Thyroid gland (tissue), 4 donors: ENCODE data around the gene SQSTM1. TPM values are rescaled to one million over a fixed set of nuclear protein-coding genes. Genes with fewer than 3 reads are reported as not detected.
A peak's percentile ranks its signal among the peaks of the same experiment; 100 is the strongest.

Source experiments
- DNase-seq, 2 donors: peaks; one replicate each; pipeline ENCODE4 v3.0.0-alpha.2; 2019
- H3K27ac ChIP-seq, 3 donors: fragments of 200-600 bp; sonication (generic); 1 replicate in 2 of 3; 2 replicates in 1 of 3; pipeline ENCODE4 v1.5.1; 2016 to 2019; ENCODE audit warnings: mild to moderate bottlenecking in 1 of 3, moderate library complexity in 1 of 3
- H3K27me3 ChIP-seq: fragments of 200-600 bp; sonication (generic); one replicate; pipeline ENCODE4 v1.5.1; 2019
- H3K36me3 ChIP-seq, 2 donors: fragments of 200-600 bp; sonication (generic); one replicate each; pipeline ENCODE4 v1.5.1; 2016 to 2019
- H3K4me1 ChIP-seq, 2 donors: fragments of 200-600 bp; sonication (generic); one replicate each; pipeline ENCODE4 v1.5.1; 2017 to 2019
- H3K4me3 ChIP-seq, 3 donors: fragments of 200-600 bp; sonication (generic); replicated peaks in 1 of 3; 1 replicate in 2 of 3; 2 replicates in 1 of 3; pipeline ENCODE4 v1.5.1; 2016; ENCODE audit warnings: mild to moderate bottlenecking in 1 of 3
- H3K9me3 ChIP-seq: fragments of 200-600 bp; sonication (generic); one replicate; pipeline ENCODE4 v1.5.1; 2017
- POLR2A ChIP-seq, 2 donors: fragments of 450-650 bp; IDR thresholded peaks; one replicate each; pipeline ENCODE4 v1.6.1; 2017; ENCODE audit warnings: antibody characterized with exemption in 2 of 2, mild to moderate bottlenecking in 2 of 2, moderate library complexity in 1 of 2
- whole genome bisulfite sequencing, 2 donors: methylation state at CpG; one replicate each; pipeline ENCODE4 v1.1.5; 2017; 5-methylcytosine and 5-hydroxymethylcytosine counted together
- intact Hi-C: fragments of 100-400 bp; cut with DNase I; formaldehyde crosslinking; loops from one replicate; pipeline ENCODE4 v1.15.1; 2023
- total RNA-seq, 4 donors: library from RNA; depleted of rRNA; stranded (reverse); fragments of >200 nt; gene quantifications; one replicate each; pipeline ENCODE4 v1.2.3, GENCODE V29; 2016
- TF ChIP-seq, protein P1 (sequence below), 6 experiments: fragments of 200-600 bp in 3 of 6; fragments of 450-650 bp in 3 of 6; sonication (generic) in 3 of 6; IDR thresholded peaks; one replicate each; pipeline ENCODE4 v1.5.1; 2016 to 2019; ENCODE audit warnings: antibody characterized with exemption in 6 of 6, mild to moderate bottlenecking in 2 of 6, inconsistent platforms in 1 of 6, moderate library complexity in 1 of 6

SQSTM1 gene
- total RNA-seq, 4 donors from 2014 or later: 649 to 1,146 (median 971) TPM

DNA sequence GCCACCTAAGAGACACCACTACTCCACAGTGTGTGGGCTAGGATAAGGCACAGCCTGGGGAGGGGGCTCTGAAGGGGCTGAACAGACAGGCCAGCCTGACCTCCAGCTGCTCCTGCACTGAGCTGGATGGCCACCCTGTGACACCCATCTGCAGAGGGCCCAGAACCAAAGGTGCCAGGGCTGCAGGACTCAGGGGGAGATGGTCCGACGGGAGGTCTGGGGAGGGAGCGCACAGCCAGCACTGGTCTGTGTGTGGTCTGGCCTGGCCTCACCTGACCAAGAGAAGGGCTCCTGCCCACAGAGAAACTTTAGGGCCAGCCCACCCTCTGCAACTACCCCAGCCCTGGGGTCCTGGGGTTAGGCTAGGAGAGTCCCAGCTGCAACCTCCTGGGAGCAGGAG is 26.1 kb upstream of the SQSTM1 start:
- peaks cover 20 to 24% of the 10 kb centered on the region in 2 donors for H3K36me3 ChIP-seq
- peak in 1 of 2 donors; percentile 3 for DNase-seq
- intact Hi-C loops: no loop called here
- H3K4me3 ChIP-seq: no peak overlapping the region
- H3K27ac ChIP-seq: peak overlapping the region in 2 of 3 donors; percentile 73 to 90
- H3K9me3 ChIP-seq: no peaks in the 10 kb centered on the region
- peaks cover 27 to 49% of the 10 kb centered on the region in 2 donors for H3K4me1 ChIP-seq
- WGBS, 2 donors: 82 to 89% methylated on average over 3 of the region's 3 CpGs
- no peaks in the 10 kb centered on the region for H3K27me3 ChIP-seq
- TF ChIP-seq, protein P1, sequence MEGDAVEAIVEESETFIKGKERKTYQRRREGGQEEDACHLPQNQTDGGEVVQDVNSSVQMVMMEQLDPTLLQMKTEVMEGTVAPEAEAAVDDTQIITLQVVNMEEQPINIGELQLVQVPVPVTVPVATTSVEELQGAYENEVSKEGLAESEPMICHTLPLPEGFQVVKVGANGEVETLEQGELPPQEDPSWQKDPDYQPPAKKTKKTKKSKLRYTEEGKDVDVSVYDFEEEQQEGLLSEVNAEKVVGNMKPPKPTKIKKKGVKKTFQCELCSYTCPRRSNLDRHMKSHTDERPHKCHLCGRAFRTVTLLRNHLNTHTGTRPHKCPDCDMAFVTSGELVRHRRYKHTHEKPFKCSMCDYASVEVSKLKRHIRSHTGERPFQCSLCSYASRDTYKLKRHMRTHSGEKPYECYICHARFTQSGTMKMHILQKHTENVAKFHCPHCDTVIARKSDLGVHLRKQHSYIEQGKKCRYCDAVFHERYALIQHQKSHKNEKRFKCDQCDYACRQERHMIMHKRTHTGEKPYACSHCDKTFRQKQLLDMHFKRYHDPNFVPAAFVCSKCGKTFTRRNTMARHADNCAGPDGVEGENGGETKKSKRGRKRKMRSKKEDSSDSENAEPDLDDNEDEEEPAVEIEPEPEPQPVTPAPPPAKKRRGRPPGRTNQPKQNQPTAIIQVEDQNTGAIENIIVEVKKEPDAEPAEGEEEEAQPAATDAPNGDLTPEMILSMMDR (IDR thresholded peaks at IDR 0.05): no peak
- TF ChIP-seq POLR2A (IDR thresholded peaks at IDR 0.05): no peak

- TF ChIP-seq POLR2A (IDR thresholded peaks at IDR 0.05): no peak
- TF ChIP-seq, protein P1 (IDR thresholded peaks at IDR 0.05): peak in 1 of 6 experiments; percentile 2
These were observed 25.4 kb upstream of the SQSTM1 start for GRCh38 chr5:179795049-179795862.

DNA sequence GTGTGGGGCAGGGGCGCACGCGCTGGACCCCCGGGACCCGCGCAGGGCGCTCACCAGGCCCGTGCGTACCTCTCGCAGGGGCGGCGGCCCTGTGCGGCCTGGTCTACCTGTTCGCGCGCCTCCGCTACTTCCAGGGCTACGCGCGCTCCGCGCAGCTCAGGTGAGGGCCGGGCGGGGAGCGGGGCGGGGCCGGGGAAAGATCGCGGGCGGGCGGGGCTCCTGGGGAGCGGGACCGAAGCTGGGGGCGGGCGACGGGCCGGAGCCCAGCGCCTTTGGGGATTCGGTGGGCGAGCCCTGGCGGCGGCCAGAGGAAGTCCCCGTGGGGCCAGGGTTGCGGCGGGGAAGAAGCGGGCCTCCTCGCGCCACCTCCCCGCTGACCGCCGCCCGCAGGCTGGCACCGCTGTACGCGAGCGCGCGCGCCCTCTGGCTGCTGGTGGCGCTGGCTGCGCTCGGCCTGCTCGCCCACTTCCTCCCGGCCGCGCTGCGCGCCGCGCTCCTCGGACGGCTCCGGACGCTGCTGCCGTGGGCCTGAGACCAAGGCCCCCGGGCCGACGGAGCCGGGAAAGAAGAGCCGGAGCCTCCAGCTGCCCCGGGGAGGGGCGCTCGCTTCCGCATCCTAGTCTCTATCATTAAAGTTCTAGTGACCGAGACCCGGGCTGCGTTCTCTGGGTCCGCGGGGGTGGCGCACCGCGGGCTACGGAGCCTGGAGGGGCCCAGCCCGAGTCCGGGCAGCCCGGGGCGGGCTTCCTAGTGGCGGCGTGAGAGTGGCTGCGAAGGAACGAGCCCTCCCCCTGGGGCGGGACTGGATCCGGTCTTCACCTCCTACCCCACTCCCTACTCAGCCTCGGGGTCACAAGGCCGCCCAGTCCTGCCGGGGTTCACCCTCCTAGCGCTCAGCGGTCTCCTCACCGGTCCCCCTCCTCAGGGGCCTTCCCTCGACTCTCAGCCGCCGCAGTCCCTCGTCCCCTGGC is 24.6 kb upstream of the SQSTM1 start:
- no peaks in the 10 kb centered on the region for H3K9me3 ChIP-seq
- H3K27me3 ChIP-seq: no peaks in the 10 kb centered on the region
- peak overlapping the region; percentile 73 to 90 (median 87) for H3K27ac ChIP-seq
- TF ChIP-seq, protein P1 (IDR thresholded peaks at IDR 0.05): peak; percentile 20 to 94 (median 86)
- TF ChIP-seq POLR2A (IDR thresholded peaks at IDR 0.05): peak in 1 of 2 donors; percentile 55
- peaks cover 24 to 38% of the 10 kb centered on the region in 2 donors for H3K36me3 ChIP-seq
- peaks cover 27 to 49% of the 10 kb centered on the region in 2 donors for H3K4me1 ChIP-seq
- DNase-seq: peak; percentile 86 to 87
- H3K4me3 ChIP-seq: peak overlapping the region; percentile 56 to 89 (median 58)
- intact Hi-C loops: loop anchor here (5.0 kb wide), 2 partner anchors 34 to 61 kb away; partner anchors contain the start of gene MRNIP
- WGBS, 2 donors: 12 to 36% methylated on average over 11 to 36 of the region's 113 CpGs

More at GRCh38 chr5:179795049-179795862, 25.4 kb upstream of the SQSTM1 start:
- H3K27me3 ChIP-seq: no peaks in the 10 kb centered on the region
- H3K4me1 ChIP-seq: peaks cover 27 to 49% of the 10 kb centered on the region in 2 donors
- intact Hi-C loops: loop anchor here (5.0 kb wide), 2 partner anchors 33 to 62 kb away; partner anchors contain the start of gene MRNIP
- peak overlapping the region; percentile 56 to 89 (median 58) for H3K4me3 ChIP-seq
- peak; percentile 81 to 86 for DNase-seq
- H3K9me3 ChIP-seq: no peaks in the 10 kb centered on the region
- peak overlapping the region; percentile 73 to 90 (median 87) for H3K27ac ChIP-seq
- peaks cover 24 to 31% of the 10 kb centered on the region in 2 donors for H3K36me3 ChIP-seq
- 21 to 60% methylated on average over 4 to 14 of the region's 53 CpGs for WGBS, 2 donors

- H3K36me3 ChIP-seq: peaks cover 24 to 41% of the 10 kb centered on the region in 2 donors
- intact Hi-C loops: loop anchor here (5.0 kb wide), 2 partner anchors 35 to 60 kb away; partner anchors contain the start of gene MRNIP
- H3K27ac ChIP-seq: peak overlapping the region; percentile 73 to 90 (median 87)
- DNase-seq: no peak
- WGBS, 2 donors: 90 to 94% methylated on average over 19 to 21 of the region's 21 CpGs
- H3K27me3 ChIP-seq: no peaks in the 10 kb centered on the region
- H3K9me3 ChIP-seq: no peaks in the 10 kb centered on the region
- H3K4me3 ChIP-seq: peak overlapping the region in 1 of 3 donors; percentile 89
- TF ChIP-seq POLR2A (IDR thresholded peaks at IDR 0.05): no peak
- TF ChIP-seq, protein P1 (IDR thresholded peaks at IDR 0.05): no peak
- H3K4me1 ChIP-seq: peaks cover 29 to 51% of the 10 kb centered on the region in 2 donors
These were observed 23.7 kb upstream of the SQSTM1 start for GRCh38 chr5:179796877-179797608.
